D721Med (cell line): ENCODE results near the gene CGREF1.
"Not testable (repeated sequence)": the region's sequence is repeated elsewhere in the genome, so short reads cannot be mapped to it uniquely, and the experiment has no call there.

ENCODE experiments used
- DNase-seq: peaks from one replicate; pipeline ENCODE4 v3.0.0; 2011; ENCODE audit warnings: low spot score; ENCODE audit not compliant: insufficient read length
- FAIRE-seq: peaks from 2 replicates; lab custom pipeline; 2011; peaks lifted over from hg19 to GRCh38; lab: Jason Lieb, UNC
- TF ChIP-seq, protein P1 (sequence below): IDR thresholded peaks from 2 replicates; pipeline ENCODE4 v1.5.1; 2012; ENCODE audit warnings: mild to moderate bottlenecking, control low read depth; ENCODE audit not compliant: insufficient read depth; ENCODE audit errors: missing control alignments

Gene CGREF1

DNA sequence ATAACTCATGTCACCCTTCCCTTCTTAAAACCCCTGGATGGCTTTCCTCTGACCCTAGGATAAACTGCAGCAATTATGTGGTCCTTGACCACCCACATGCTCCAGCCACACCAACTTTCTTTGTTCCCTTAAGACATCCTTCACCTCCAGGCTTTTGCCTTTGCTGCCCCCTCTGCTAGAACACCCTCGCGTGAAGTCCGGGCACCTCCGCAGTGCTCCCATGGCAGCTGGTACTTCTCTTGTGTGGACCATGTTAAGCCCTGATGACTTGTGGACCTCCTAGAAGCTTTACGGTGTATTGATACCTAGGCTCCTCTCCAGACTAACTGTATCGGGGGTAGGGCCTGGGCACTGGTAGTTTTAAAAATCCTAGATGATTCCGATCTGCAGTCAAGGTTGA is 3.9 kb upstream of the CGREF1 start:
- TF ChIP-seq, protein P1, sequence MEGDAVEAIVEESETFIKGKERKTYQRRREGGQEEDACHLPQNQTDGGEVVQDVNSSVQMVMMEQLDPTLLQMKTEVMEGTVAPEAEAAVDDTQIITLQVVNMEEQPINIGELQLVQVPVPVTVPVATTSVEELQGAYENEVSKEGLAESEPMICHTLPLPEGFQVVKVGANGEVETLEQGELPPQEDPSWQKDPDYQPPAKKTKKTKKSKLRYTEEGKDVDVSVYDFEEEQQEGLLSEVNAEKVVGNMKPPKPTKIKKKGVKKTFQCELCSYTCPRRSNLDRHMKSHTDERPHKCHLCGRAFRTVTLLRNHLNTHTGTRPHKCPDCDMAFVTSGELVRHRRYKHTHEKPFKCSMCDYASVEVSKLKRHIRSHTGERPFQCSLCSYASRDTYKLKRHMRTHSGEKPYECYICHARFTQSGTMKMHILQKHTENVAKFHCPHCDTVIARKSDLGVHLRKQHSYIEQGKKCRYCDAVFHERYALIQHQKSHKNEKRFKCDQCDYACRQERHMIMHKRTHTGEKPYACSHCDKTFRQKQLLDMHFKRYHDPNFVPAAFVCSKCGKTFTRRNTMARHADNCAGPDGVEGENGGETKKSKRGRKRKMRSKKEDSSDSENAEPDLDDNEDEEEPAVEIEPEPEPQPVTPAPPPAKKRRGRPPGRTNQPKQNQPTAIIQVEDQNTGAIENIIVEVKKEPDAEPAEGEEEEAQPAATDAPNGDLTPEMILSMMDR: no peak
- FAIRE-seq: no peak
- DNase-seq: no peak

DNA sequence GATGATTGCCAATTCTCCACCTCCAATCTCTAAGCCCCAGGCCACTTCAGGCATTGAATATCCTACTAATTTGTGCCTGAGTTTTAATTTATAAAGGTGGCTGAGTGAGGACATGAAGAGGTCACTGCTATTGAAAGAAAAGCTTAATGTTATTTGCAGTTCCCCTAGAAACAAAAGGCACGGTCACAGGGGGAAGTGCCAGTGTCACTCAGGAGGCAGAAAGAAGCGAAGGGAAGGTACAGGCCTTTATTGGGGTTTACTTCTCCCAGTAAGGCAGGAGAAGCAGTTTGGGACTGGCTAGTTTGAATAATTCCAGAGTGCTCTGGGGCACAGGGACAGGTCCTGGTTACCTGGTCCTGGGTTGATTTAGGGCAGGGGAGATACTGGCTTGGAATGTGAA is 3.0 kb upstream of the CGREF1 start:
- FAIRE-seq (no peak), DNase-seq (no peak)
- TF ChIP-seq, protein P1: no peak

DNA sequence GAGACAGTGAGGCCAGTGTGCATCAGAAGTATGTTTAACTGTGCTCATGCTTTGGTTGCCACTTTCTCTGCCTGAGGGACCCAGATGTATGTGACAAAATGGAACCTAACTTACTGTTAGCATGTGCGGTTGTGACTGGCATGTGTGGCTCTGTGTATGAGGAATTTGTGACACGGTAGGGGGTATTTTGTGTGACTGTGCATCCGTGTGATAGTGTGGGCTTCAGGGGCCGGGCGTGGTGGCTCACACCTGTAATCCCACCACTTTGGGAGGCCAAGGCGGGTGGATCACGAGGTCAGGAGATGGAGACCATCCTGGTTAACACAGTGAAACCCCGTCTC is 372 bp upstream of the CGREF1 start:
- not testable (repeated sequence) for FAIRE-seq, DNase-seq

DNA sequence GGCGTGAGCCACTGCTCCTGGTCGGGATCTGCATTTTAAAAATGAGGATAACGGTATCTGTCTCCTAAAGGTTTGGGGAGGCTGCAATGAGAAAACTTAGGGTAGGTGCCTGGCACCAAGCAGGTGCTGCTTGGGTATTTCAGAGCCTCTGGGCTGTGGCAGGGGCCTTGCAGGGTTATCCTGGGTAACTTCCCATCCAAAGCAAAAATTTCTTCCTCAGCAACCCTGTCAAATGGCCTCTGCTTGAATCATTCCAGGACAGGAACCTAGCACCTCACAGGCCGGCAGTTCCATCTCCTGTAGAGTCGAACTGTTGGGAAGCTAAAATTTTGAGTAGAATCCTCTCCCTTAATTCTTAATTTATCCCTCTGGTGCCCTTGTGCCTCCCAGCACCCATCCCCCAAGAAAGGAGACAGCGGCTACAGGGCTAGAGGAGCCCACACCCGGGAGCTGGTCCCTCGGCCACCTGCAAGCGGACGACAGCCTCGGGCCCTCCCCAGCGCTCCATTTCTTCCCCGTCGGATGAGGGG is 868 bp downstream of the CGREF1 start:
- DNase-seq (no peak), FAIRE-seq (no peak)
- TF ChIP-seq, protein P1: no peak

DNA sequence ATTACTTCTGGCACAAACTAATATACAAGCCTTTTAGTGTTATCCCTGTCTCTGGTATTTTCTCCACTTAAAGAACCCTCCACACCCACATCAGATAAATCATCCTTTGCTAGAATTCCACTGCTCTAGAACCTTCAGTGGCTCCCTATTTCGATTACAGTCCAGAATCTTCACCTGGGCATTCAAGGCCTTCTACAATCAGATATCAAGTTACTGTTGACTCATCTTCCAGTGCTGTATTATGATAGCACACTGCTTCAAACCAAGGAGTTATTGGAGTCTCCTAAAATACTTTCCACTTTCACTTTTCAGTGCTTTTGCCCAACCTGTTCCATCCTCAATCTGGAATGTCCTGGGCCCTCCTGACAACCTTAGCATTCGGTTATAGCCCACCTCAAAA is 3.4 kb downstream of the CGREF1 start:
- DNase-seq: no peak
- FAIRE-seq: no peak
- TF ChIP-seq, protein P1: no peak

DNA sequence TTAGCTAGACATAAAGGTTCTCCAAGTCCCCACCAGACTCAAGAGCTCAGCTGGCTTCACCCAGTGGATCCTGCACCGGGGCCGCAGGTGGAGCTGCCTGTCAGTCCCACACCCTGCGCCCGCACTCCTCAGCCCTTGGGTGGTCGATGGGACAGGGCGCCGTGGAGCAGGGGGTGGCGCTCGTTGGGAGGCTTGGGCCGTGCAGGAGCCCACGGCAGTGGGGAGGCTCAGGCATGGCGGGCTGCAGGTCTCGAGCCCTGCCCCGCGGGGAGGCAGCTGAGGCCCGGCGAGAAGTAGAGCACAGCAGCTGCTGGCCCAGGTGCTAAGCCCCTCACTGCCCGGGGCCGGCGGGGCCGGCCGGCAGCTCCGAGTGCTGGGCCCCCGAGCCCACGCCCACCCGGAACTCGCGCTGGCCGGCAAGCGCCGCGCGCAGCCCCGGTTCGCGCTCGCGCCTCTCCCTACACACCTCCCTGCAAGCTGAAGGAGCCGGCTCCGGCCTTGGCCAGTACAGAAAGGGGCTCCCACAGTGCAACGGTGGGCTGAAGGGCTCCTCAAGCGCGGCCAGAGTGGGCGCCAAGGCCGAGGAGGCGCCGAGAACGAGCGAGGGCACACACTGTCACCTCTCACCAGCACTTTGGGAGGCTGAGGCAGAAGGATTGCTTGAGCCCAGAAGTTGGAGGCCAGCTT is 7.4 kb downstream of the CGREF1 start:
- not testable (repeated sequence) for DNase-seq, FAIRE-seq

DNA sequence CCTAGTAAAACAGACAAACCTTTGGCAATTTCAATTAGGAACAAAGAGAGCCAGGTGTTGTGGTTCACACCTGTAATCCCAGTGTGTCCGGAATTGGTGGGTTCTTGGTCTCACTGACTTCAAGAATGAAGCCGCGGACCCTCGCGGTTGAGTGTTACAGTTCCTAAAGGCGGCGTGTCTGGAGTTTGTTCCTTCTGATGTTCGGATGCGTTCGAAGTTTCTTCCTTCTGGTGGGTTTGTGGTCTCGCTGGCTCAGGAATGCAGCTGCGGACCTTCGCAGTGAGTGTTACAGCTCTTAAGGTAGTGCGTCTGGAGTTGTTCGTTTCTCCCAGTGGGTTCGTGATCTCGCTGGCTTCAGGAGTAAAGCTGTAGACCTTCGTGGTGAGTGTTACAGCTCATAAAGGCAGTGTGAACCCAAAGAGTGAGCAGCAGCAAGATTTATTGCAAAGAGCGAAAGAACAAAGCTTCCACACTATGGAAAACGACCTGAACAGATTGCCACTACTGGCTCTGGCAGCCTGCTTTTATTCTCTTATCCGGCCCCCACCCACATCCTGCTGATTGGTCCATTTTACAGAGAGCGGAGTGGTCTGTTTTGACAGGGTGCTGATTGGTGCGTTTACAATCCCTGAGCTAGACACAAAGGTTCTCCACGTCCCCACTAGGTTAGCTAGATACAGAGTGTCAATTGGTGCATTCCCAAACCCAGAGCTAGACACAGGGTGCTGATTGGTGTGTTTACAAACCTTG is 8.2 kb downstream of the CGREF1 start:
- not testable (repeated sequence) for DNase-seq, FAIRE-seq

DNA sequence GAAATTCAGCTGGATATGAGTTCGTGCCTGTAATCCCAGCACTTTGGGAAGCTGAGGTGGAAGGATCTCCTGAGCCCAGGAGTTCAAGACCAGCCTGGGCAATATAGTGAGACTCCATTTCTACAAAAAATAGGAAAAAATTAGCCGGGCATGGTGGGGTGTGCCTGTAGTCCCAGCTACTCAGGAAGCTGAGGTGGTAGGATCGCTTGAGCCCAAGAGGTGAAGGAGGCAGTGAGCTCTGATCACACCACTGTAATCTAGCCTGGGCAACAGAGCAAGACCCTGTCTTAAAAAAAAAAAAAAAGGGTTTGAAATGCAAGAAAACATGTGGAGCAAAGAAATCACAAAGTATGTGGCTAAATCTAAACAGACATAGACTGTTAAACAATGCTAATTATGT is 9.8 kb downstream of the CGREF1 start:
- TF ChIP-seq, protein P1: no peak
- no peak for FAIRE-seq
- no peak for DNase-seq
